Measurements from ENCODE around the gene HUNK.
"Not testable (repeated sequence)": the region's sequence is repeated elsewhere in the genome, so short reads cannot be mapped to it uniquely, and the experiment has no call there.

Gene HUNK

DNA sequence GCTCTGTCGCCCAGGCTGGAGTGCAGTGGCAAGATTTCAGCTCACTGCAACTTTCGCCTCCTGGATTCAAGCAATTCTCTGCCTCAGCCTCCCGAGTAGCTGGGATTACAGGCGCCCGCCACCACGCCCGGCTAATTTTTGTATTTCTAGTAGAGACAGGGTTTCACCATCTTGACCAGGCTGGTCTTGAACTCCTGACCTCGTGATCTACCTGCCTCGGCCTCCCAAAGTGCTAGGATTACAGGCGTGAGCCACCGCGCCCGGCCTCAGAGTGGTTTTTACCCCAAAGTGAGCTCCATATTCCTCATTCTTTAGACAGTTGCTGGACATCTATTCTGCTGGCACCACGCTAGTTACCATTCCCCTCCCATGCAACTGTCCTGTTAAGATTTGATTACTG, 1.4 kb upstream of the HUNK start:
- not testable (repeated sequence) for DNase-seq

DNA sequence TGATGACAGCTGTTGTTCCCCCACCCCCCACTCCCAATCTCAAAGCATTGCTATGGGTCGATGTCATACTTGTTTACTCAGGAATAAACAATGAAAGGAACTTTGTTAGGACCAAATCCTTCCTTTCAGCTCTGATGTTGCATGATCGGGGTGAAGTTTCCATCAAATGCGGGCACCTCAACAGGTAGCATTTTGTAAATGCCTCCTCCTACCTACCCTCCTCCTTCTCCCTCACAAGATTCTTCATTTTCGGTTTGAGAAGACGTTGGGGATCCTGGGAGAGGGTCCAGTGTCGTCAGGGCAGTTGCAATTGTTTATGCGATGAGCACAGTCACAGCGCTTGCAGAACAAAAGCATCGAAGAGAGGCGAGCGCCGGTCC, 758 bp upstream of the HUNK start:
- DNase-seq = no peak

DNA sequence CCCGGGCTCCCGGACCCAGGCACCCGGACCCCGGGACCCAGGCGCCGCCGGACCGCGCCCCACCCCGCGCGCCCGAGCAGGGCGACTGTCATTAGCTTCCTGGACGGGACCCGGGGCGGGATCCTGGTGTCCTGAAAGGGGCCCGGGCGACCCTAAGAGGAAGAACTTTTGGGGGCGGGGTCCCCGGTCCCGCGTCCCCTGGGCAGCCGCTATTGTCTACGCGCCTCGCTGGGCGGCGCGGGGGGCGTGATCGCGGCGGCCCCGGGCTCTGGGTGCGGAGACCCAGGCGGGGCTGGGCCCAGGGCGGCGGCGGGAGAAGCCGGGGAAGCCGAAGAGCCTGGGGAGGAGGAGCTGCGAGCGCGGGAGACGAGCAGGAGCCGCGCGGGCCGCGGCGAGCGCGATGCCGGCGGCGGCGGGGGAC, 465 bp downstream of the HUNK start:
- no peak for DNase-seq

DNA sequence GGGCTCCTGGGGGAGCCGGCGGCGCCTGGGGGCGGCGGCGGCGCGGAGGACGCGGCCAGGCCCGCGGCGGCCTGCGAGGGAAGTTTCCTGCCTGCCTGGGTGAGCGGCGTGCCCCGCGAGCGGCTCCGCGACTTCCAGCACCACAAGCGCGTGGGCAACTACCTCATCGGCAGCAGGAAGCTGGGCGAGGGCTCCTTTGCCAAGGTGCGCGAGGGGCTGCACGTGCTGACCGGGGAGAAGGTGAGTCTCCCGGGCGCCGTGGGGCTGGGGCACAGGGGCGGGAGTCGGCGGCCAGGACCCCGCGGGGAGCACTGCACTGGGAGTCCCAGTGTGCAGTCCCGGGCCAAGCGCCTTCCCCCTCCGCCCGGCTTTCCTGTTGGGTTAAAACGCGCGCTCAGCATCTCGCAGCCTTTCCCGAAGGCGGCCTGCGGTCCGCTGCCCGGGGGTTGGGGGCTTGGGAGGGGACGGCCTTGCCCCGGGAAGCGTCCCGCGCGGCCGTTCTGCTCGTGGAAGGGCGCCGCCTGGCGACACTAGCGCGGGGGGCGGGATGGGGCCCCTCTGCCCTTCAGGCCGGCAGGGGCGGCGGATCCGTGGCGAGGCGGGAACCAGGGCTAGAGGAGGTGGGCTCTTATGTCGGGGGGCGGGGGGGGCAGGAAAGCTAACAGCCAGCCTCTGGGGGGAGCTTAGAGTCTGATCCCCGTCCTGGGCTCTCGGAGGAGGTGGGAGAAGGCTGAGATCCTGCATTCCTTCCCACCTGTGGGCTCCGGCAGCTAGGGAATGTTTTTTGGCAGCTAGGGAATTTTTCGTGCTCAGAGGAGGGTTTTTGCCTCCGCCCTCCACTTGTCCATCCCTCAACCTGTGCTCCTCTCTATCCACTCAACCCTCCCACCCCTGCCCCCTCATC, 1.1 kb downstream of the HUNK start:
- DNase-seq = peak; percentile 37

DNA sequence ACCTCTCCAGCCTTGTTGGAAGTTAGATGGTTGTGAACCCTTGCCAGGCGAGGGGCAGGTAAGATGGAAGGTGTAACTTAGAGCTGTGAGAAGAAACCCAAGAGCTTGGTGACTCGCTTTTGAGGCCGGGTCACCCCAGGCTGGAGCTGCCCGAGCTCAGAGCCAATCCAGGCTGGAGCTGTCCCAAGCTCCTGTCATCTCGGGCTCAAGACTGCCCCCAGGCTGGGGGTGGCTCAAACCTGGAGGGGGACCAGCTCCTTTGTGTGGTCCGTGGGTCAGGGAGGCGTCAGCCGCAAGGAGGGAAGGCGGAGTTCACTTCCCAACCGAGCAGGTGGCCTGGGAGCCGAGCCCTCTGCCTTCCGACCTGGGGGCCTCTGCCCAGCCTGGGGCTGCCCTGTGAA, 2.0 kb downstream of the HUNK start:
- no peak for DNase-seq

DNA sequence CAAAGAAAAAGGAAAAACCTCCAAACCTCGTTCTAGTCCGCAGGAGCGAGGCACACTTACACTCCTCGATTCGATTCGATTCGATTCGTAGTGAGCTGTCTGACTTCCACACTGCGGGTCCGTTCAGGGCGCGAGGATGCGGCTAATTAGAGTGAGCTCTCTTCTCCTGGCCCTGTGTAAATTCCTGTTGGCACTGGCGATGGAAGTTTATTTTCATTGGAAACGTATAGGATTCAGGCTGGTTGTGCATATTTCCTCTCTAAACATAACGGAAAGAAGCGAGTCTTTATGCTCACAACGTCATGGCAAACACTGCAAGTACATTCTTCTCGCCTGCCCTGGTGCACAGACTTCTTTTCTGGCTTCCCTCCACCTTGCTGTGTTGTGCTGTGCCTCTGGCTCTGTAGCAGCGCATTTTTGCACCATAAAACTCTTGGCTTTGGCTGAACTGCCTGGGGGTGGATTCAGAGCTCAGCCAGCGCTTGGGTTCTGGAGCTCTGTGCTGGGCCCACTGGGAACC, 2.7 kb downstream of the HUNK start:
- DNase-seq = no peak

DNA sequence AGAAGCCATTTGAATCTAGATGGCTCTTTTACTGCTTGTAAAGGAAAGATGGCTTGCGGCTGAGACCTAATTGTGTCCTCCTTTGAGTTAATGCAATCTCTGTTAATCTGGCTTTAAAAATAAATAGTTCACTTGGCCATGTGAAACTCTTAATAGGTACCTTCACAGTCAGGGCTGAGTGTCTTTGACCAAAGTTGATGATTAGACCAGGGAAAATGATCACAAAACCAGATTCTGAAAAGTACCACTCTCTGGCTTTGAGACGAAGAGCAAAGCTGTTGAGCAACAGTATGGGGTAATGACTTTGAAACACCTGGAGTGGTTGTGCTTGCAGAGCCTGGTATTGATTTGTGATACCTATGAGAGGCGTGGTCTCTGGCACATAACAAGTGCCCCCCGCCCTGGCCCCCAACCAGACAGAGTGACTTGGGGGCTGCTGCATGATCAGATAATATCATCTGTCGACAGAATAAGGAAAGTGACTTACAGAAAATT, 4.7 kb downstream of the HUNK start:
- DNase-seq = no peak

DNA sequence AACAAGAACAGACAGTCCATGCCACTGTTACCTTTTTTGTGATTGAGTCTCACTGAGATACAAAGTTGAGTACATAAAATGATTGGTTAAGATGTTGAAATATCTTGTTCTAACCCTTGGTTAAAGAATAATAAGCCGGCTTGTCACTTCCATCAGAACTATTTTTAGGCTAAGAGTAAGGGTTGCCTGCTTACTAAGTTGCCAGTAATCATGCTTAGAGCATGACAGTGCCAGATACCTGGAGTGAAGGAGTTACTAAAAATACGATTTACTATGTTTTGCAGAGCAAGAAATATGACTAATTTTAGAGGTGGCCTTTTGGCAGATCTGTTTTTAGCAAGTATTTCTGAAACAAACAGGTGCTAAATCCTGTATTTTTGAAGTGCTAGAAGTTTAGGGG, 6.0 kb downstream of the HUNK start:
- DNase-seq = no peak

DNA sequence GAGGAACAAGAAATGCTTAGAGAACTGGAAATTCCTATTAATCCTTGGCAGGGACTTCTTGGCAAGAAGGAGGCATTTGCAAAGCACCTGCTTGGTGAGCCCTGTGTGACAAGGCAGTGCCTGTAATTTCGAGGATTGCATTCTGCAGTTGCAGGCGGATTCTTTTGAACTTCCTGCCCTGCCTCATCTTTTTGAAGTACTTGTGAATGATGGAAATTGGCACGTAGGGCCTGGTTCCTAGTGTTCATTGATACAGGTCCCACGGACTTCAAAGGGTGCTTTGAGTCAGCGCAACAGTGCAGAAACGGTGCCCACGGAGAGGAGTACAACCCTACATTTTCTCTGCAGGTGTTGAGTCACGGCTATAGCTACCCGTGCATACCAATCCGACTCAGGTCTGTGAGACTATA, 6.4 kb downstream of the HUNK start:
- DNase-seq = no peak

DNA sequence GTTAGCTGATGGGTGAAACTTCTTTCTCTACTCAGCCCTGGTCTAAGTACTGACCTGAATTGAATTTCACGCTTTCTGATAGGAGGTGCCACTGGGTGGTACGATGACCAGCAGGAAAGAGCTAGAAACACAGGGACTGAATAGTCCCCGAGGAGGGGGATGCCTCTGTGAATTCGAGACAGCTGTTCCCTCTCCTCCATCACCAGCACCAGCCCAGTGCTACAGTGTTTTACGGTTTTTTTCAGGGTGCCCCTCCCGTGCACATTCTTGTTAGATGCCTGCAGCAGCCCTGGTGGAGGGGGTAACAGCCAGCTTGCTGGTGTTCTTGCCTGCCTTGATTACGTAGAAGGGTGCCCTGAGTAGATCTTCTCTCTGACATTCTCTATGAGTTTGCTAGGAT, 7.1 kb downstream of the HUNK start:
- DNase-seq = no peak

DNA sequence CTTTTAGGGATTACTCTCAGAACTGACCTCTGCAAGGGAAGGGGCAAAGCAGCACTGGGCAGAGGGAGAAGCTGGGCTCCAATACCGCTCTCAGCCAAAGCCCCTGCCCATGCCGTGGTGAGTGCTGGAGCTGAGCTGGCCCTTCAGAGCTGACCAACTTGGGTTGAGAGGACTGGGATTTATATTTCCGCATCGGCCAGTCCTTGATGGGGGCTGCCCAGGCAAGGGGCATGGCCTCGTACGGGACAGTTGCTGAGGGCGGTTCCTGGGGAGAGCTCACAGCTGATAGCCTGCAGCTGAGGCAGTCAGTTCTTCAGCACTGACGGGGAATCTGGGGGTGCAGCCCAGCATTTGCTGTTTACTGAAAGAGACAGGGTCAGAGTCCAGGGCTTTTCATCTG, 8.0 kb downstream of the HUNK start:
- no peak for DNase-seq

DNA sequence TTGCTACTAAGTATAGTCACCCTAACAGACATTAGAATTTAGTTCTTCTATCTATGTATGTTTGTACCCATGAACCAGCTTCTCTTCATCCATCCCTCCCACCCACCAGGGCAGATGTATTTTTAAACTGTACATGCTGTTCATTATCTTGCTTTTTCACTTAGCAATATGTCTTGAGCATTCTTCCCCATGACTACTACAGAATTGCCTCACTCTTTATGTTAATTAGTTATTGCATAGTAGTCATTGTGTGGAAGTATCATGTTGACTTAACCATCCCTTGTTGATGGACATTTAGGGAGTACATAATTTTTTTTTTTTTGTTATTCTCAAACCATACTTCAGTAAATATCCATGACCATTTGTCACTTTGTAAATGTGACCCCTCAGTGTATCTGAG, 9.9 kb downstream of the HUNK start:
- no peak for DNase-seq

DNA sequence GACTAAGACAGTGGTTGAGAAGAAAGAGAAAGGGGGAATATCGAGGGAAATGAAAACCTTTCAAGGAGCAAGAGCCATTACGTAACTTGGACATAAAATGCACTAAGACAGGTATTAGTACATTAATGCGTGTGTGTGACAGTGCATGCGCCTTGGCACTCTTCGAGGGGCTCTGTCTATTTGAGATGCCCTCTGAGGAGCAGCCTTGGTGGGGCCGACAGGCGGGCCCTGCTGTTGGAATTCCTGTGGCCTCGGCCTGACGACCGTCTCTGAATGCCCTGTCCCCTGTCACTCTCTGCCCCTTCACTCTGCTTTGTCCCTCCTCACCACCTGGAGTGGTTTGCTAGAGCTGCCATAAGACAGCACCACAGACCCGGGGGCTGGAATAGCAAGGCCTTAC, 12.3 kb downstream of the HUNK start:
- DNase-seq = no peak

DNA sequence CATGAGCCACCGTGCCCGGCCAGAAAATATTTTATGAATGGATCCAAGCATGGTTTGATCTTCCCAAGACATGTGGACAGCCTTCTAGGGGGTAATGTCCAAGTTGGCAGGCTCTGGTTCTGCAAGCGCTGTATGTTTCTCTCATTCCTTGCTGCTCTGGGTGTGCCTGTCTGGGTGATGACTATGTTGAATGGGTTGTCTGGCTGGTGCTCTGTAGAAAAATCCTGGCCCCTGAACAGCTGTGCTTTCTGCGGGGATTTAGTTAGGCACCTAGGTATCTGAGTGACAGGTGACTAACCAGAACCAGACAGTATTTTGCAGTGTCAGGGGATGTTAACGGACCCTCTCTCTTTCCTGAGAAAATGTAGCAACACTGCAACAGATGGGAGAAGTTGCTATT, 14.1 kb downstream of the HUNK start:
- peak; percentile 69 for DNase-seq

DNA sequence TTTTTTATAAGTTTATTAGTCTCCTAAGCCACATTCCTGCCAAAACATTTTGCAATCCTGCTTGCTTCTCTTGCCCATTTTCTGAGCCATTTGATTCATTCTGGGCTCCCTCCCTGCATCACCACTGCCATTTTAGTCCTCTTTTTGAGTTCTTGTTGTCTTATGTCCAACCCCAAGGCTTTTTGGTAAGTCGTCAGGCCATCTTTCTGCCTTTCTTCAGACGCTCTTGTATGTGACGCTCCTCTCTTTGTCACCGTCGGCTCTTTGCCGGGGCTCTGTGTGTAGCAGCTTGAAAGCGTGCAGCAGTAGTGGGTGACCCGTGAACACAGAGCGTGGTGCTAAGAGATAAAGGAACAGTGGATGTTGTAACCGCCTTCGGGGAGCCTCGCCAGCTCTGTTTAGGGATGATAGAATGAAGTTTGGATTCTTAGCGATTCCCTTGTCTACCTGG, 14.6 kb downstream of the HUNK start:
- no peak for DNase-seq

DNA sequence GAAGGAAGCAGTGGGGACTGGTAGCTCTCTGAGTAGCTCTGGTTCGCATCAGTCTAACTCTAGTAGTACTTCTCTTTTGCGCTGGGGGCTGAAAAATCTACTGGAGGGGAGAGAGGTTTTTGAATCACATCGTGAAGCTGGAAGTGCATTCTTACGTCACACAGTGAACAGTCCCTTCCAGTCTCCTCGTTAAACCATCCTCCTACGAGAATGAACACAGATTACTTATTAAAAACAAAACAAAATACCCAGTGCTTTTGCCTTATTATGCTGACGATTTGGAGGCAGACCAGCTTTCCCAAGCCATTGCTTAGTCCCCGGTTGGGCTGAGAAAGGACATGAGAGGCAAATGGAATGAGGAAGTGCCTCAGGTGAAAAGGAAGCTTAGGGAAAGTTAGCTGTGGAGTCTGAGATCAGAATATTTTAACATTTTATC, 16.1 kb downstream of the HUNK start:
- no peak for DNase-seq

DNA sequence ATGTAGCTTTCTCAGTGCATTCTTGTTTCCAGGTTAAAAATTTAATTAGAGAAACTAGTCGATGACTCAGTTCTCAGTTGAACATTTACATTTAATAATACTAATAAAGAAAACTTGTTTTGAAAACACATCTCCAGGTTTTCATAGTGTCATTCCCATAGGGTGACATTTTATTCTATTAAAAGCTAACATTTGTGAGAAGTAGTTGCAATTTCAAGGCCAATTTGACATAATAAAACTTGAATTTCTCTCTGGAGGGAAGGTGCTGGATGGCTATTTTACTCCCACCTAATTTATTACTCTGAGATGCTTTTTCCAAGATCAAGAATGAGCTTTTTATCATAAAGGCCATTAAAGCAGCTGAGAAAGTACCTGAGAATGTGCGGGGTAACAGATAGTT, 16.6 kb downstream of the HUNK start:
- DNase-seq = no peak

DNA sequence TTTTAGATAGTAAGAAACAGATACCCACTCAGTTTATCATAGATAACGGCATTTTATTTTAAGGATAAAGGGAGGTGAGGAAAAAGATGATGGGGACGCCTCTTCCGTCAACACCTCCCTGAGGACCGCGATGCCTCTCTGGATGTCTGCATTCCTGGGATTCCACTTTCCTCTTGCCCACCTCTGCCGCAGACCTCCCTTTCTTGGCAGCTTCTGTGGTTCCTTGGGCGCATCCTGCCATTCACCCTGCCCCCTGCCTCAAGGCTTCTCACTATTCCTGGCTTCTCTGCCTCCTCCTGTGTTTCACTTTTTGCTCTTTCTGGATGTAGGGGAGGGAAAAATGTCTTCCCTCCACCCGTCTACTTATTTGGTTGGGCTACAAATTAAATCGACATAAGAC, 19.9 kb downstream of the HUNK start:
- no peak for DNase-seq

DNA sequence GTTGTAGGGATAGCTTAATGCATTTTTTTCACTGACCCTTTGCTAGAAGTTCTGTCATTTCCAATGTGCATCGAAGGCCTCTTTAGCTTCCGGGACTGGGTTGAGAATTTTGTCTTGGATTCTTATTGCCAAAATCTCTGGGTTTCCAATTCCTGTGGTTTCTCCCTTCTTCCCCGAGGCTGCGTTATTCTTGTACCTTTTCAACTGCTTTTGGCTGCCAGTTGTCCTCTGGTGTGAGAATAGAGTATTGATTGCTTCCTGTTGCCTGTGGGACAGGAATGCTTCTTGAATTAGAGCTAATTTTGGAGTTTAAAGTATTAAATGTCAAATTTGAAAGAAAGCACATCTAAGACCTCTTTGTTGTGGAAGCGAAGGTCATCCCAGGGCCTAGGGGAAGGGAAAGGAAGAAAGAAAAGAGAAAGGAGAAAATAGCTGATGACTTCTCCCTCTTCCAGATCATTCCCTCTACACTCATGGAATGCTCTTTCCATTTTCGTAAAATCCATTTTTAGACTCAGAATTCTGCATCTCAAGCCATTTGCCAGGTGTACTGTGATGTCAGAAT, 21.1 kb downstream of the HUNK start:
- no peak for DNase-seq

DNA sequence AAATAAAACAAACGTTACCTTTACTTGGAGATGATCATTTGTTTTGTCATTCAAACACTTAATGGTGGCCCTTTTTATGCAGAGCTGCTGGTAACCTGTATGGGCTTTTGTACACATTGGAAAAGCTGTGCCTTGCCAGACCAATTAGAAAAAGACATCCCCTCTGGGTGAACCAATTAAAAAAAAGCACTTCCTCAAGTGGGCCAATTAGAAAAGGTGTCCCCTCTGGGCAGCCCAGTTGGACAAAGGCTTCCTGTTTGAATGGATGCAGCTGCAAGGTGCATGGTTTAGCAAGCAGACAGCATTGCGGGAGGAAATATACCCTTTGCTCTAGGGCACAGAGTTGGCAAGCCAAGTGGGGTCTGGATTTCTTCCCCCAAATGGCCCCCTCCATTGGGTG, 21.6 kb downstream of the HUNK start:
- no peak for DNase-seq

DNA sequence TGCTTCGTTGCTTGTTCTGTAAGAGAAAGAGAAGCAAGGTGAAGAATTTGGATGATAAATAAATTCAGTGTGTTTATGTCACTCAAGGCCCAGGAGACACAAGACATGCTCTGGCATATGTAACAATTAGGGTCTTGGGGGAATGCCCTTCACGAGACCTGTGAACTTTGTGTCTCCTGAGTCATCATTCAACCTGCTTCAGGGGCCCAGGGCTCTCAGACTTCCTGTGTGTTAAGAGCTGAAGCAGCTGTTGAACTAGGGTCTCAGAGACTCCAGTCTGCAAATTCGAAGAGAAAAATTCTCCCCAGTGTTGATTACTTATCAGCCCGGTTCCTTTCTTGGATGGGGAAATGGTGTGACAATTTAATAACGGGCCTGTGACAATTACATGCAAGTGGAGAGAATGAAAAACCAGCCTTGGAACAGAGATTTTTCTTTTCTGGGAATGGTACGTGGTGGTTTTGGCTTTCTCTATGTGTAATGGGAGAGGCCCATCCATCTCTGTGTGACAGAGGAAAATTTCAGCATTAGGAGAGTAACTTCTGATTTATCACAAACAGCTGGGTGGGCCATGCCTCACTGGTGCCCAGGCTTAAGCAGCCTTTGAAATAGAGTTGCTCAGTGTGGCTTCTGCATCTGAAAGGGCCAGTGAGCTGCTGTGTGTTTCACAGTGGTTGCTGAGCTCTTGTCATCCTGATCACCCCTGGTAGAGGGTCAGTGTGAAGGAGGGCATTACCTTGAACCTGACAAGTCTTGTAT, 22.4 kb downstream of the HUNK start:
- no peak for DNase-seq

DNA sequence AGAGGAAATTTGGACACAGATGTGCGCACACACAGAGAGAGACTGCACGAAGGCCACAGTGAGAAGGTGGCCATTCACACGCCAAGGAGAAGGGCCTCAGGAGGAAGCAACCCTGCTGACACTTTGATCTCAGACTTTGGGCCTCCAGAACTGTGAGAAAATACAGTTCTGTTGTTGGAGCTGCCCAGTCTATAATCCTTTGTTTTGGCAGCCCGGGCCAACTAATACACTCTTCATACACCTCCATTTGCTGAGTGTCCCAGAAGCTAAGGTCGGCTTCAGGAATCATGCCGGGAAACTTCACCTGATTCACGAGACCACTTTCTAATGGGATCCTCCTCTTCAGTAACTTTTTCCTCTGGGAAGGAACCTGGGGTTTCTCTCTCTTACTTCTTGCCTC, 23.2 kb downstream of the HUNK start:
- no peak for DNase-seq

DNA sequence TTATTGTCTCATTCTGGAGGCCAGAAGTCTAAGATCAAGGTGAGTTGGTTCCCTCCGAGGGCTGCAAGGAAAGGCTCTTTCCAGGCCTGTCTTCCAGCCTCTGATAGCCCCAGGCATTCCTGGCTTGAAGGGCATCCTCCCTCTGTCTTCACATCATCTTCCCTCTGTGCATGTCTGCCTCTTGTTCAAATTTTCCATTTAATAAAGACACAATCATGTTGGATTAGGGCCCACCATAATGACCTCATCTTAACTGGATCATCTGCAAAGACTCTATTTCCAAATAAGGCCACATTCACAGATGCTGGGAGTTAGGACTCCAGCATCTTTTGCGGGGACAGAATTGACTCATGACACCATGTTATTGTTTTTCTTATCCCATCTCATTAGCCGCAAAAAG, 24.5 kb downstream of the HUNK start:
- no peak for DNase-seq

Data from NCI-H1694 (cell line).